Measurements from ENCODE around the gene SUPT7L.
"Not testable (repeated sequence)": the region's sequence is repeated elsewhere in the genome, so short reads cannot be mapped to it uniquely, and the experiment has no call there.

The SUPT7L gene

GRCh38 chr2:27689424-27689823 lies 26.0 kb upstream of the SUPT7L start:
- DNase-seq (ENCODE audit: low read depth, low spot score) = no peak
- no peak overlapping the region for H3K4me3 ChIP-seq (ENCODE audit: low read length)

GRCh38 chr2:27687232-27687631 lies 23.8 kb upstream of the SUPT7L start:
- no peak for DNase-seq (ENCODE audit: low read depth, low spot score)

GRCh38 chr2:27685577-27685976 lies 22.2 kb upstream of the SUPT7L start:
- no peak for DNase-seq (ENCODE audit: low read depth, low spot score)
- no peak overlapping the region for H3K4me3 ChIP-seq (ENCODE audit: low read length)

More at GRCh38 chr2:27687232-27687631, 23.8 kb upstream of the SUPT7L start:
- H3K4me3 ChIP-seq (ENCODE audit: low read length) = no peak overlapping the region

- H3K4me3 ChIP-seq (ENCODE audit: low read length) = peak overlapping the region; percentile 20
- DNase-seq (ENCODE audit: low read depth, low spot score) = peak; percentile 24
These were observed 21.6 kb upstream of the SUPT7L start for GRCh38 chr2:27685006-27685405.

GRCh38 chr2:27683390-27684071 lies 20.1 kb upstream of the SUPT7L start:
- DNase-seq (ENCODE audit: low read depth, low spot score) = peak; percentile 95
- no peak overlapping the region for H3K4me3 ChIP-seq (ENCODE audit: low read length)

GRCh38 chr2:27682334-27682771 lies 18.9 kb upstream of the SUPT7L start:
- not testable (repeated sequence) for H3K4me3 ChIP-seq (ENCODE audit: low read length); DNase-seq (ENCODE audit: low read depth, low spot score)

- H3K4me3 ChIP-seq (ENCODE audit: low read length) = no peak overlapping the region
- DNase-seq (ENCODE audit: low read depth, low spot score) = no peak
These were observed 18.4 kb upstream of the SUPT7L start for GRCh38 chr2:27681841-27682240.

GRCh38 chr2:27680571-27680970 lies 17.2 kb upstream of the SUPT7L start:
- DNase-seq (ENCODE audit: low read depth, low spot score) = no peak
- H3K4me3 ChIP-seq (ENCODE audit: low read length) = no peak overlapping the region

- H3K4me3 ChIP-seq (ENCODE audit: low read length) = no peak overlapping the region
These were observed 9.5 kb upstream of the SUPT7L start for GRCh38 chr2:27672723-27673486.

GRCh38 chr2:27671235-27671634 lies 7.8 kb upstream of the SUPT7L start:
- H3K4me3 ChIP-seq (ENCODE audit: low read length) = no peak overlapping the region
- DNase-seq (ENCODE audit: low read depth, low spot score) = no peak

More at GRCh38 chr2:27672723-27673486, 9.5 kb upstream of the SUPT7L start:
- DNase-seq (ENCODE audit: low read depth, low spot score) = no peak

- no peak for DNase-seq (ENCODE audit: low read depth, low spot score)
- H3K4me3 ChIP-seq (ENCODE audit: low read length) = no peak overlapping the region
These were observed 4.0 kb upstream of the SUPT7L start for GRCh38 chr2:27667446-27667845.

GRCh38 chr2:27664622-27665363 lies 1.4 kb upstream of the SUPT7L start:
- no peak for DNase-seq (ENCODE audit: low read depth, low spot score)
- peak overlapping the region; percentile 95 for H3K4me3 ChIP-seq (ENCODE audit: low read length)

- peak overlapping the region; percentile 95 for H3K4me3 ChIP-seq (ENCODE audit: low read length)
- DNase-seq (ENCODE audit: low read depth, low spot score) = no peak
These were observed 750 bp upstream of the SUPT7L start for GRCh38 chr2:27664154-27664574.

GRCh38 chr2:27661371-27661770 lies 2.0 kb downstream of the SUPT7L start:
- no peak for DNase-seq (ENCODE audit: low read depth, low spot score)
- H3K4me3 ChIP-seq (ENCODE audit: low read length) = no peak overlapping the region

GRCh38 chr2:27655155-27655951 lies 8.1 kb downstream of the SUPT7L start:
- H3K4me3 ChIP-seq (ENCODE audit: low read length) = no peak overlapping the region
- DNase-seq (ENCODE audit: low read depth, low spot score) = no peak

GRCh38 chr2:27653397-27653796 lies 10.0 kb downstream of the SUPT7L start:
- no peak overlapping the region for H3K4me3 ChIP-seq (ENCODE audit: low read length)
- DNase-seq (ENCODE audit: low read depth, low spot score) = no peak

- H3K4me3 ChIP-seq (ENCODE audit: low read length) = no peak overlapping the region
- no peak for DNase-seq (ENCODE audit: low read depth, low spot score)
These were observed 10.6 kb downstream of the SUPT7L start for GRCh38 chr2:27652790-27653189.

- DNase-seq (ENCODE audit: low read depth, low spot score) = no peak
- no peak overlapping the region for H3K4me3 ChIP-seq (ENCODE audit: low read length)
These were observed 11.1 kb downstream of the SUPT7L start for GRCh38 chr2:27652341-27652740.

- DNase-seq (ENCODE audit: low read depth, low spot score) = no peak
- H3K4me3 ChIP-seq (ENCODE audit: low read length) = no peak overlapping the region
These were observed 12.4 kb downstream of the SUPT7L start for GRCh38 chr2:27651056-27651455.

Measured in Jurkat, Clone E6-1 (cell line).